ENCODE data around the gene SLX4.
"Not testable (repeated sequence)": the region's sequence is repeated elsewhere in the genome, so short reads cannot be mapped to it uniquely, and the experiment has no call there.

Gene SLX4

DNA sequence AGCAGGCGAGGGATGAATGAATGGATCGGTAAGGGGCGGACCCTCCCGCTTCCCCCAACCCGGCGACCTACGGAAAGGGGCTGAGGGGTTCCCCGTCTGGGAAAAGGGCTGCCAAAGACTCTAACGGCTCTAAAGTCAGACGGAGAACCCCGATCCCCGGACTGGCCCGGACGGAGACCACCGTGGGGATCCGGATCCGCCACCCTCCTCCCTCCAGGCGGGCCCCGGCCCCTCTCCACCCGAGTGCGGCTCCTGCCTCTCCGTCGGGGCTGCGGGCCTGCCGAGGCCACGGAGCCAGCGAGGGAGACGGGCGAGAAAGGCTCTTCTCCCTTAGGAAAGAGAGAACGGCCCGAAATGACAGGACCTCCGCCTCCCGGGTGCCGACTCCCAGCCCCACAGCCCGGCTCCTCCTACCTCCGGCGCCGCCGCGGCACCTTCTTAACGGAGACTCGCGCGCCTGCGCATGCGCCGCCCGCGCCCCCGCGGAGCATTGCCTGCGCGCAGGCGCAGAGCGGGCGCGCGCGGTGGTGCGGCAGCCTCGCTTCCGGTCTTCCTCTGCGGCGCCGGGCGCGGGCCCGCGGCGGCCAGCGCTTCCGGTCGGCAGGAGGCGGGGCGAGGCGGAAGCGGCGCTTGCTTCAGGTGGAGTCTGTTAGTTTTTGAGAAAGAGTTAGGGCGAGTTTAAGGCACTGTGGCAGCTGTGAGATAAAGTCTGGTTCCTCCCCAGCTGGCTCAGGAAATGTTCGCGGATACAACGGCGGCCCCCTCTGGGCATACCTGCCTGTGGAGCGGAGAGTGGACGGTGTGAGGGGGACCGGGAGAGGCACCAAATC lies at the start of gene SLX4:
SLX4 (minus strand) TSS at position 461 of the 830 bp plus-strand sequence. CDS start 2,642 bp downstream, outside the sequence.
- in situ Hi-C loops (cut with MboI; ENCODE audit: low sequenced_read_pairs), result no loop called here

DNA sequence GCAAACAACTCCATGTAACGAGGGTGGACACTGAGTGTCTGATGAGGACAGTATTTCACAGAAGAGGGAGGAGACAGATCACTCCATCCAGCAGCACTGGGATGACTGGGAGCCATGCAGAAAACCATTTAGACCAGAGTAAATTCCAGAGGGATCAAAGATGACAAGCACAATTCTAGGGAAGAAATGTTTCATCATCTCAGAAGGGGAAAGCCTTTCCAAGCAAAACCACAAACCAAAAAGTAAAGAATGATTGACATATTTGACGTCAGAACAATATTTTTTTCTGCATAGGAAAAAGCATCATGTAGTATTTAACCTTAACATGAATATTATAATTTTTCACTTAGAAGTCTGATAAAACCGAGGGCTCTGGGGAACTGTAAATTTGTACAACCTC lies 47.8 kb upstream of the SLX4 start:
- in situ Hi-C loops (cut with MboI; ENCODE audit: low sequenced_read_pairs), result no loop called here

DNA sequence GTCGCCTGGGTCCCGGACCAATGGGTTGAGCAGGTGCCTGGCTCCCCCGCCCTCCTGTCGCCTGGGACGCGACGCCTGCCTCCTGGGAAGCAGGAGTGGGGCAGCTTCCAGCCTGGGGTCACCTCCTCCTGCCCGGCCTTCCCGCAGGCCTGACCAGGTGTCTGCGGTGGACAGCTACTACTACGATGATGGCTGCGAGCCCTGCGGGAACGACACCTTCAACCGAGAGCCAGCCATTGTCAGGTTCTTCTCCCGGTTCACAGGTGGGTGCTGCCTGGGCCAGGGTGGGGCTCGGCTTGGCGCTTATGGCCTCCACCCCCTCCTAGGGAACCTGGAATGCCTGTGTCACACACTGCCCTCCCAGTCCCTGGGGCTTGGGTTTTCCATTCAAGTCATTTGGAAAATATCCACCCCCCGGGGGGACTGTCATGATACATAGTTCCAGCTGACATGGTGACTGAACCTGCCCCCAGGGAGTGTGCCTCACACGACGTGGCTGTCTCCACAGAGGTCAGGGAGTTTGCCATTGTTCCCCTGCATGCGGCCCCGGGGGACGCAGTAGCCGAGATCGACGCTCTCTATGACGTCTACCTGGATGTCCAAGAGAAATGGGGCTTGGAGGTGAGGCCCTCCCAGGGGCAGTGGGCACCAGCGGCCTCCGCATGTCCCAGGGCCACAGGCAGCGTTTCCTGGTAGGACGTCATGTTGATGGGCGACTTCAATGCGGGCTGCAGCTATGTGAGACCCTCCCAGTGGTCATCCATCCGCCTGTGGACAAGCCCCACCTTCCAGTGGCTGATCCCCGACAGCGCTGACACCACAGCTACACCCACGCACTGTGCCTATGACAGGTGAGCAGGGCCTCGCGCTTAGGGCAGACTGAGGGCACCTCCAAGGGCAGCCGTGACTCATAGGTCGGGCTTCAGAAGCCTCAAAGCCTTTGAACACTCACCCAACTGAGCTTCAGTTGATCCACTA lies 45.4 kb upstream of the SLX4 start:
- in situ Hi-C loops (cut with MboI; ENCODE audit: low sequenced_read_pairs), result no loop called here

- in situ Hi-C loops (cut with MboI; ENCODE audit: low sequenced_read_pairs), result not testable (repeated sequence)
These were observed 44.7 kb upstream of the SLX4 start for GRCh38 chr16:3656160-3656490.

GRCh38 chr16:3655396-3656159 lies 44.2 kb upstream of the SLX4 start:
- in situ Hi-C loops (cut with MboI; ENCODE audit: low sequenced_read_pairs), result no loop called here

- in situ Hi-C loops (cut with MboI; ENCODE audit: low sequenced_read_pairs), result no loop called here
These were observed 43.6 kb upstream of the SLX4 start for GRCh38 chr16:3655030-3655395.

GRCh38 chr16:3654249-3654991 lies 43.0 kb upstream of the SLX4 start, which contains the start of gene DNASE1:
DNASE1 (plus strand) TSS chr16:3654691; CDS start chr16:3655374, 683 bp downstream.
- in situ Hi-C loops (cut with MboI; ENCODE audit: low sequenced_read_pairs), result no loop called here

- in situ Hi-C loops (cut with MboI; ENCODE audit: low sequenced_read_pairs), result no loop called here
These were observed 41.2 kb upstream of the SLX4 start for GRCh38 chr16:3652373-3653195.

- in situ Hi-C loops (cut with MboI; ENCODE audit: low sequenced_read_pairs), result no loop called here
These were observed 40.3 kb upstream of the SLX4 start for GRCh38 chr16:3651461-3652372.

- in situ Hi-C loops (cut with MboI; ENCODE audit: low sequenced_read_pairs), result no loop called here
These were observed 39.3 kb upstream of the SLX4 start for GRCh38 chr16:3650631-3651265.

DNA sequence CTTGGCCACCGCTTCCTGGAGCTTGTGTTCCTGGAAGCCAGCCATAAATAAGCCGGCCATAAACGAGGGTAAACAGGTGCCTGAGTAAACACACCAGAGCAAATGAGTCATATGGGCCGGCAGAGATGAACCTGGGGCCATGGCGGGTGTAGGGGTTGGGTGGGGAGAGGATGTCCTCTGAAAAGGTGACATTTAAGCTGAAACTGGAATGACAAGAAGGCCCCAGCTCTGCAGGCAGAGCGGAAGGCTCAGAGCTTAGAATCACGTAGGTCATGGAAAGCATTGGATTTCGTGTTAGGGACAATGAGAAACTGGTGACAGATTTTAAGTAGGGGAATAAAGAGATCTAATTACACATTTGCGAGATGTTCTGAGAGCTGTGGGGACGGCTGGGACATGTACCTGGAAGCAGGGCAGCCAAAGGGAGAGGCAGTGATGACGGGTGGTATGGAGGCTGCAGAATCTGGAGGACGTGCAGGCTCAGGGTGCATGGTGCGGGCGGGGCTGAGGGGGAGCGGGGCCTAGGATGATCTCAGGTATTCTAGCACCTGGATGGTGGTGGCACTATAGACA lies 35.0 kb upstream of the SLX4 start:
- in situ Hi-C loops (cut with MboI; ENCODE audit: low sequenced_read_pairs), result no loop called here

DNA sequence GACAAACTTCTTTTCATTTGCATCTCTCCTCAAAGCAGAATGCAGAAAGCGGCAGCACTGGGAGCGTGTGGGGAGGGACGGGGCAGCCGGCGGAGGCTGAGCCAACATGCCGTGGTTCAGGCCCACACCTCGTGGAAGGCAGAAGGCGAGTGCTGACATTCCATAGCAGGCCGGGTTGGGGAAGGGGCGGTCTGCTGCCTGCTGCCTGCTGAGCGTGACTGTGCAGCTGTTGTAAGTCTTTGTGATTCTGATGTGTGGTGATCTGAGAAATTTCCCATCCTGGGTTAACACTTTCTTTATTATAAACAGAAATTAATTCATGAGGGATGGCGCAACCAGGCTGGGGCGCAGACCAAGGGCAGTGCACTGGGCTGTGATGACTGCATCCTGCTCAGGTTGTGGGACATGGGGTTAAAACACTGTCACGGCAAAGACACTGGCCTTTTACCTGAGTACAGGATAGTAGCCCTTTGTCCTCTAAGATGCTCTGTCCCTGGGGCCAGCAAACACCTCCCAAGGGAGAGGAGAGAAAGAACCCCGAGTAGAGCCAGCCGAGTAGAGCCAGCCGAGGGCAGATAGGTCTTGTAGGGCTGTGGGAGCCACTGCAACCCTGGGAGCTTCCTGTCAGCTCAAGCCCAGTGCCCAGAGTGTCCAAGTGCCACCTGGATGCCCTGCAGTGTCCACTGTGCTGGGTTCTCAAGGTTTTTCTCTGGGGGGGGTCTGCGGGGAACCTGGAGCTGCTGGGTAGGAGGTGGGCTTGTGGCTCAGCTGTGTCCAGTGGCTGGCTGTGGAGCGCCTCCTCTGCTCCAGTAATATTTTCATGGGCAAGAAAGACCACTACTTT lies 34.3 kb upstream of the SLX4 start:
- in situ Hi-C loops (cut with MboI; ENCODE audit: low sequenced_read_pairs), result no loop called here

DNA sequence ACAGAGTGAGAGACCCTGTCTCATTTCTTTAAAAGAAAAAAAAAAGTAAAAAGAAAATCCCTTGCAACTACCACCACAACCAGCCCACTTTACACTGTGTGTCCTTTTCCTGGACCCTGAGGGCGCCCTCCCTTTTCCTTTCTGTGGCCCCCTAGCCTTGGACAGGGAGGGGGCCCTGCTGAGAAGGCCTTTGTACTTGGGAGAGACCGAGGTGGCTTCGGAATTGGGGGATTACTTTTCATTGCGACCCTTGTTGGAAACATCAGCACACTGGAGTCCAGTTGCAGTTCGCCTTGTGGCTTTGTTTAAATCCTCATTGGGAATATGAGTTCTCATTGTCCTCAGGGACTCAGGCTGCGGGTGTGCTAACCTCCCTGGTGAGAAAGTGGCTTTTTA lies 33.7 kb upstream of the SLX4 start:
- in situ Hi-C loops (cut with MboI; ENCODE audit: low sequenced_read_pairs), result no loop called here

GRCh38 chr16:3643095-3643730 lies 31.8 kb upstream of the SLX4 start:
- in situ Hi-C loops (cut with MboI; ENCODE audit: low sequenced_read_pairs), result no loop called here

DNA sequence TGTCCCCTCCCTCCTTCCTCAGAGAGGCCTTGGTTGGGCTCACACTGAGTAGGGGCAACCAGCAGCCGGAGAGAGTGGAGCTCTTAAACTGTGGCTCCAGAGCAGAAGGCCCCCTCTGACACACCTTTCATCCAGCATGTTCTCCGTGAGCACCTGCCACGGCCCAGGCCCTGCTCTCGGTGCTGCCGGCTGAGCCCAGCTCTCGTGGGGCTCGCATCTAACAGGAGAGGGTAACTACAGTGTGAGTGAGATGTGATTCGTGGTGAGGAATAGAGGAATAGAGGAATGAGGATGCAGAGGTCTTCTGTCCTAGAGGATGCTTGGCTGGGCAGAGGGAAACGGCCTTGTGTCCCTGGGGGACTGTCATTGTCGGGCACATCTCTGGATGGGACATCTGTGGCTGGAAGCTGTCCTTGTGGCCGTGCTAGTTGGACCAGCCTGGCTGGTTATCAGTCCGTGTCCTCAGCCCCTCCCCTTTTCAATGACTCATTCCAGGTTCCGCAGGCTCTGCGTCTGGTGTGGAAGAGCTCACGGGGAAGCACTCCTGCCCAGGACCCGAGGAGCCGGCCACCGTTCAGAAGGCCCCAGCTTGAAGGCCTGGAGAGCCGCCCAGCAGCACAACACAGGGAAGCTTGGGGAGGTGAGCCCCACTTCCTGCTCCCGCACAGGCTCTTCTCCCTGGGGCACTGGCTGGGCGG lies 31.1 kb upstream of the SLX4 start:
- in situ Hi-C loops (cut with MboI; ENCODE audit: low sequenced_read_pairs), result no loop called here
